Sigmoid colon (tissue), 7 donors: ENCODE results near the gene THRB. TPM values are rescaled to one million over a fixed set of nuclear protein-coding genes. Genes with fewer than 3 reads are reported as not detected.
"Not testable (repeated sequence)": the region's sequence is repeated elsewhere in the genome, so short reads cannot be mapped to it uniquely, and the experiment has no call there.

Source experiments
- DNase-seq: peaks from one replicate; pipeline ENCODE4 v3.0.0-alpha.2; 2019
- H3K27ac ChIP-seq, 4 donors: fragments of 200-600 bp; sonication (generic); one replicate each; pipeline ENCODE4 v1.5.1; 2016 to 2019; ENCODE audit warnings: mild to moderate bottlenecking in 1 of 4
- H3K27me3 ChIP-seq, 3 donors: fragments of 200-600 bp; sonication (generic); one replicate each; pipeline ENCODE4 v1.5.1; 2019; ENCODE audit warnings: mild to moderate bottlenecking in 1 of 3
- H3K36me3 ChIP-seq, 4 donors: fragments of 200-600 bp; sonication (generic); one replicate each; pipeline ENCODE4 v1.5.1; 2016 to 2019
- H3K4me1 ChIP-seq, 4 donors: fragments of 200-600 bp; sonication (generic); one replicate each; pipeline ENCODE4 v1.5.1; 2017 to 2019
- H3K4me3 ChIP-seq, 4 donors: fragments of 200-600 bp; sonication (generic); one replicate each; pipeline ENCODE4 v1.5.1; 2017 to 2019; ENCODE audit warnings: mild to moderate bottlenecking in 2 of 4, moderate library complexity in 1 of 4
- H3K9me3 ChIP-seq, 4 donors: fragments of 200-600 bp in 3 of 4; sonication (generic) in 3 of 4; one replicate each; pipeline versions ENCODE4 v1.5.1 to v1.6.1; 2013 to 2019
- CTCF ChIP-seq, 4 experiments: fragments of 450-650 bp in 3 of 4; fragments of 200-600 bp in 1 of 4; IDR thresholded peaks; one replicate each; pipeline ENCODE4 v1.5.1; 2016 to 2019; ENCODE audit warnings: antibody characterized with exemption in 4 of 4, mild to moderate bottlenecking in 3 of 4, moderate library complexity in 2 of 4
- EP300 ChIP-seq, 4 donors: sonication (generic); formaldehyde crosslinking; IDR thresholded peaks; one replicate each; pipeline ENCODE4 v1.6.1; 2017; ENCODE audit warnings: antibody characterized with exemption in 4 of 4
- POLR2A ChIP-seq, 2 donors: fragments of 450-650 bp; IDR thresholded peaks; one replicate each; pipeline ENCODE4 v1.6.1; 2016; ENCODE audit warnings: antibody characterized with exemption in 2 of 2, mild to moderate bottlenecking in 2 of 2, moderate library complexity in 2 of 2
- POLR2AphosphoS5 ChIP-seq, 4 donors: sonication (generic); formaldehyde crosslinking; IDR thresholded peaks; one replicate each; pipeline ENCODE4 v1.6.1; 2017; ENCODE audit warnings: antibody characterized with exemption in 4 of 4
- WGBS, 2 donors: extraction: QIAGEN DNeasy Blood & Tissue Kit; methylation state at CpG; one replicate each; pipeline ENCODE4 v1.1.7; 2013; 5-methylcytosine and 5-hydroxymethylcytosine counted together
- intact Hi-C: fragments of 100-400 bp; cut with DNase I; formaldehyde crosslinking; loops from one replicate; pipeline ENCODE4 v1.15.1; 2023
- polyA plus RNA-seq, 3 donors: library from polyadenylated mRNA; stranded (reverse); fragments of 200-250 nt; gene quantifications; one replicate each; pipeline ENCODE4 v1.2.3, GENCODE V29; 2013
- total RNA-seq, 4 donors: library from RNA; depleted of rRNA; stranded (reverse); fragments of >200 nt; gene quantifications; one replicate each; pipeline ENCODE4 v1.1.0, GENCODE V29; 2016
- donor health status: healthy with polysubstance abuse.
- donor health status: Bipolar disorder and iron deficiency.
- donor health status: healthy.

The THRB gene
- total and polyA plus RNA-seq, 7 donors = 7.2 to 49.5 (median 29.7) TPM

- no peak for DNase-seq
- Histone ChIP-seq H3K4me3 (no peak overlapping the region), H3K27me3 (no peaks in the 10 kb centered on the region), H3K9me3 (no peaks in the 10 kb centered on the region), H3K4me1 (peaks cover 0 to 21% (median 10%) of the 10 kb centered on the region in 4 donors), H3K36me3 (no peaks in the 10 kb centered on the region), H3K27ac (no peak overlapping the region)
- 92 to 96% methylated on average over 2 of the region's 2 CpGs for WGBS, 2 donors
- TF ChIP-seq EP300 (IDR thresholded peaks at IDR 0.05) = no peak
- no peak for TF ChIP-seq POLR2AphosphoS5 (IDR thresholded peaks at IDR 0.05)
- no peak for TF ChIP-seq POLR2A (IDR thresholded peaks at IDR 0.05)
- TF ChIP-seq CTCF (IDR thresholded peaks at IDR 0.05) = no peak
- intact Hi-C loops = no loop called here
Measured at GRCh38 chr3:24420224-24420623, 74.4 kb downstream of the THRB start.

- Histone ChIP-seq H3K36me3 (no peaks in the 10 kb centered on the region), H3K4me1 (peaks cover 0 to 21% (median 10%) of the 10 kb centered on the region in 4 donors), H3K9me3 (no peaks in the 10 kb centered on the region), H3K4me3 (no peak overlapping the region), H3K27ac (no peak overlapping the region), H3K27me3 (no peaks in the 10 kb centered on the region)
- DNase-seq = no peak
- no peak for TF ChIP-seq EP300 (IDR thresholded peaks at IDR 0.05)
- 86 to 90% methylated on average over 3 of the region's 3 CpGs for WGBS, 2 donors
- intact Hi-C loops = no loop called here
Measured at GRCh38 chr3:24419067-24419791, 75.4 kb downstream of the THRB start.

GRCh38 chr3:24417730-24418129 lies 76.9 kb downstream of the THRB start:
- no peak for DNase-seq
- 87 to 92% methylated on average over 2 of the region's 2 CpGs for WGBS, 2 donors
- TF ChIP-seq POLR2A (IDR thresholded peaks at IDR 0.05) (no peak), EP300 (IDR thresholded peaks at IDR 0.05) (no peak)
- Histone ChIP-seq H3K27me3 (no peaks in the 10 kb centered on the region), H3K36me3 (no peaks in the 10 kb centered on the region), H3K27ac (no peak overlapping the region), H3K4me3 (no peak overlapping the region), H3K9me3 (no peaks in the 10 kb centered on the region), H3K4me1 (peaks cover 0 to 21% (median 10%) of the 10 kb centered on the region in 4 donors)
- intact Hi-C loops = no loop called here

- WGBS, 2 donors = 84 to 90% methylated on average over 4 of the region's 4 CpGs
- Histone ChIP-seq H3K9me3 (no peaks in the 10 kb centered on the region), H3K27ac (no peak overlapping the region), H3K4me3 (no peak overlapping the region), H3K4me1 (peaks cover 0 to 21% (median 10%) of the 10 kb centered on the region in 4 donors), H3K27me3 (no peaks in the 10 kb centered on the region), H3K36me3 (no peaks in the 10 kb centered on the region)
- no peak for DNase-seq
- intact Hi-C loops = no loop called here
- TF ChIP-seq CTCF (IDR thresholded peaks at IDR 0.05) (no peak), EP300 (IDR thresholded peaks at IDR 0.05) (no peak)
Measured at GRCh38 chr3:24416224-24416623, 78.4 kb downstream of the THRB start.

GRCh38 chr3:24415824-24416223 lies 78.8 kb downstream of the THRB start:
- intact Hi-C loops = no loop called here
- WGBS, 2 donors = 87 to 88% methylated on average over 3 of the region's 3 CpGs
- Histone ChIP-seq H3K27me3 (no peaks in the 10 kb centered on the region), H3K4me1 (peaks cover 0 to 21% (median 10%) of the 10 kb centered on the region in 4 donors), H3K4me3 (no peak overlapping the region), H3K27ac (no peak overlapping the region), H3K36me3 (no peaks in the 10 kb centered on the region), H3K9me3 (no peaks in the 10 kb centered on the region)
- no peak for TF ChIP-seq POLR2A (IDR thresholded peaks at IDR 0.05)
- no peak for TF ChIP-seq CTCF (IDR thresholded peaks at IDR 0.05)
- no peak for TF ChIP-seq POLR2AphosphoS5 (IDR thresholded peaks at IDR 0.05)
- TF ChIP-seq EP300 (IDR thresholded peaks at IDR 0.05) = no peak
- DNase-seq = no peak

- not testable (repeated sequence) for H3K9me3 ChIP-seq, DNase-seq
Measured at GRCh38 chr3:24413662-24414061, 81.0 kb downstream of the THRB start.

More at GRCh38 chr3:24413662-24414061, 81.0 kb downstream of the THRB start:
- WGBS, 2 donors = 93% methylated on average over 5 of the region's 5 CpGs
- H3K27ac ChIP-seq, H3K36me3 ChIP-seq, H3K27me3 ChIP-seq, H3K4me3 ChIP-seq, intact Hi-C loops: not testable (repeated sequence)
- H3K4me1 ChIP-seq = peaks cover 0 to 16% (median 10%) of the 10 kb centered on the region in 4 donors
